ENCODE measurements around the gene FGD3.

Gene FGD3

GRCh38 chr9:92963831-92964606, 16.7 kb downstream of the FGD3 start:
- no peak overlapping the region for H3K4me3 ChIP-seq
- no peak overlapping the region for H3K9ac ChIP-seq (ENCODE audit: insufficient read length)
- DNase-seq (ENCODE audit: low read depth, low spot score): no peak
- no peak for TF ChIP-seq FOXP2 (optimal IDR thresholded peaks at IDR 0.05; ENCODE audit: control extremely low read depth, extremely low read length, insufficient read depth)
- TF ChIP-seq EZH2 (IDR thresholded peaks at IDR 0.05): no peak
- TF ChIP-seq POLR2AphosphoS5 (IDR thresholded peaks at IDR 0.05; ENCODE audit: borderline replicate concordance, low read depth, low read length): no peak
- no peaks in the 10 kb centered on the region for H3K36me3 ChIP-seq (ENCODE audit: insufficient read depth, low read length)
- H3K27ac ChIP-seq: no peak overlapping the region
- H3K9me3 ChIP-seq (ENCODE audit: low read depth, low read length): no peaks in the 10 kb centered on the region

GRCh38 chr9:92964607-92965060, 17.3 kb downstream of the FGD3 start:
- H3K9me3 ChIP-seq (ENCODE audit: low read depth, low read length): no peaks in the 10 kb centered on the region
- H3K27ac ChIP-seq: no peak overlapping the region
- no peaks in the 10 kb centered on the region for H3K36me3 ChIP-seq (ENCODE audit: insufficient read depth, low read length)
- no peak overlapping the region for H3K9ac ChIP-seq (ENCODE audit: insufficient read length)
- DNase-seq (ENCODE audit: low read depth, low spot score): no peak
- no peak overlapping the region for H3K4me3 ChIP-seq
- TF ChIP-seq POLR2AphosphoS5 (IDR thresholded peaks at IDR 0.05; ENCODE audit: borderline replicate concordance, low read depth, low read length) (no peak), EZH2 (IDR thresholded peaks at IDR 0.05) (no peak), FOXP2 (optimal IDR thresholded peaks at IDR 0.05; ENCODE audit: control extremely low read depth, extremely low read length, insufficient read depth) (no peak)

GRCh38 chr9:92965061-92965758, 17.9 kb downstream of the FGD3 start:
- no peaks in the 10 kb centered on the region for H3K9me3 ChIP-seq (ENCODE audit: low read depth, low read length)
- no peak overlapping the region for H3K4me3 ChIP-seq
- DNase-seq (ENCODE audit: low read depth, low spot score): no peak
- H3K36me3 ChIP-seq (ENCODE audit: insufficient read depth, low read length): no peaks in the 10 kb centered on the region
- H3K9ac ChIP-seq (ENCODE audit: insufficient read length): no peak overlapping the region
- no peak overlapping the region for H3K27ac ChIP-seq
- TF ChIP-seq POLR2AphosphoS5 (IDR thresholded peaks at IDR 0.05; ENCODE audit: borderline replicate concordance, low read depth, low read length) (no peak), FOXP2 (optimal IDR thresholded peaks at IDR 0.05; ENCODE audit: control extremely low read depth, extremely low read length, insufficient read depth) (no peak), EZH2 (IDR thresholded peaks at IDR 0.05) (no peak)

GRCh38 chr9:92965759-92966517, 18.6 kb downstream of the FGD3 start:
- Histone ChIP-seq H3K36me3 (ENCODE audit: insufficient read depth, low read length) (no peaks in the 10 kb centered on the region), H3K9ac (ENCODE audit: insufficient read length) (no peak overlapping the region), H3K4me3 (no peak overlapping the region), H3K27ac (no peak overlapping the region), H3K9me3 (ENCODE audit: low read depth, low read length) (no peaks in the 10 kb centered on the region)
- DNase-seq (ENCODE audit: low read depth, low spot score): no peak
- TF ChIP-seq EZH2 (IDR thresholded peaks at IDR 0.05): no peak
- TF ChIP-seq FOXP2 (optimal IDR thresholded peaks at IDR 0.05; ENCODE audit: control extremely low read depth, extremely low read length, insufficient read depth): no peak
- TF ChIP-seq POLR2AphosphoS5 (IDR thresholded peaks at IDR 0.05; ENCODE audit: borderline replicate concordance, low read depth, low read length): no peak

- Histone ChIP-seq H3K9me3 (ENCODE audit: low read depth, low read length) (no peaks in the 10 kb centered on the region), H3K4me3 (no peak overlapping the region), H3K36me3 (ENCODE audit: insufficient read depth, low read length) (no peaks in the 10 kb centered on the region), H3K27ac (no peak overlapping the region), H3K9ac (ENCODE audit: insufficient read length) (no peak overlapping the region)
- no peak for DNase-seq (ENCODE audit: low read depth, low spot score)
- no peak for TF ChIP-seq POLR2AphosphoS5 (IDR thresholded peaks at IDR 0.05; ENCODE audit: borderline replicate concordance, low read depth, low read length)
- no peak for TF ChIP-seq EZH2 (IDR thresholded peaks at IDR 0.05)
- TF ChIP-seq FOXP2 (optimal IDR thresholded peaks at IDR 0.05; ENCODE audit: control extremely low read depth, extremely low read length, insufficient read depth): no peak
These were observed 19.1 kb downstream of the FGD3 start for GRCh38 chr9:92966518-92966800.

- Histone ChIP-seq H3K9me3 (ENCODE audit: low read depth, low read length) (no peaks in the 10 kb centered on the region), H3K36me3 (ENCODE audit: insufficient read depth, low read length) (no peaks in the 10 kb centered on the region), H3K4me3 (no peak overlapping the region), H3K27ac (no peak overlapping the region), H3K9ac (ENCODE audit: insufficient read length) (no peak overlapping the region)
- DNase-seq (ENCODE audit: low read depth, low spot score): no peak
- TF ChIP-seq EZH2 (IDR thresholded peaks at IDR 0.05) (no peak), FOXP2 (optimal IDR thresholded peaks at IDR 0.05; ENCODE audit: control extremely low read depth, extremely low read length, insufficient read depth) (no peak), POLR2AphosphoS5 (IDR thresholded peaks at IDR 0.05; ENCODE audit: borderline replicate concordance, low read depth, low read length) (no peak)
These were observed 20.8 kb downstream of the FGD3 start for GRCh38 chr9:92968081-92968480.

- Histone ChIP-seq H3K9me3 (ENCODE audit: low read depth, low read length) (no peaks in the 10 kb centered on the region), H3K9ac (ENCODE audit: insufficient read length) (no peak overlapping the region), H3K4me3 (no peak overlapping the region), H3K27ac (no peak overlapping the region), H3K36me3 (ENCODE audit: insufficient read depth, low read length) (no peaks in the 10 kb centered on the region)
- DNase-seq (ENCODE audit: low read depth, low spot score): no peak
- TF ChIP-seq FOXP2 (optimal IDR thresholded peaks at IDR 0.05; ENCODE audit: control extremely low read depth, extremely low read length, insufficient read depth): no peak
- TF ChIP-seq EZH2 (IDR thresholded peaks at IDR 0.05): no peak
These were observed 22.5 kb downstream of the FGD3 start for GRCh38 chr9:92969516-92970466.
